Left hindlimb (tissue), 1 donor: Measurements from ENCODE around the gene IRF5.
"Not testable (repeated sequence)": the region's sequence is repeated elsewhere in the genome, so short reads cannot be mapped to it uniquely, and the experiment has no call there.

Source experiments
- DNase-seq: peaks from one replicate; pipeline ENCODE4 v3.0.0-alpha.2; 2018

IRF5 gene

GRCh38 chr7:128968624-128969023, 30.9 kb downstream of the IRF5 start:
- DNase-seq: no peak

- no peak for DNase-seq
Measured at GRCh38 chr7:128974241-128974934, 36.7 kb downstream of the IRF5 start.

- no peak for DNase-seq
Measured at GRCh38 chr7:128982105-128982504, 44.4 kb downstream of the IRF5 start.

- DNase-seq: no peak
Measured at GRCh38 chr7:128985660-128986059, 47.9 kb downstream of the IRF5 start.

- no peak for DNase-seq
Measured at GRCh38 chr7:128986609-128987008, 48.9 kb downstream of the IRF5 start.

- DNase-seq: no peak
Measured at GRCh38 chr7:128988372-128988771, 50.6 kb downstream of the IRF5 start.

GRCh38 chr7:128989961-128990360, 52.2 kb downstream of the IRF5 start:
- no peak for DNase-seq

GRCh38 chr7:128993419-128993818, 55.7 kb downstream of the IRF5 start:
- DNase-seq: no peak

- not testable (repeated sequence) for DNase-seq
Measured at GRCh38 chr7:128994560-128994959, 56.8 kb downstream of the IRF5 start.

- DNase-seq: no peak
Measured at GRCh38 chr7:128997181-128997580, 59.5 kb downstream of the IRF5 start.
